Measurements from ENCODE around the gene TAOK3.
"Not testable (repeated sequence)": the region's sequence is repeated elsewhere in the genome, so short reads cannot be mapped to it uniquely, and the experiment has no call there.

The TAOK3 gene

DNA sequence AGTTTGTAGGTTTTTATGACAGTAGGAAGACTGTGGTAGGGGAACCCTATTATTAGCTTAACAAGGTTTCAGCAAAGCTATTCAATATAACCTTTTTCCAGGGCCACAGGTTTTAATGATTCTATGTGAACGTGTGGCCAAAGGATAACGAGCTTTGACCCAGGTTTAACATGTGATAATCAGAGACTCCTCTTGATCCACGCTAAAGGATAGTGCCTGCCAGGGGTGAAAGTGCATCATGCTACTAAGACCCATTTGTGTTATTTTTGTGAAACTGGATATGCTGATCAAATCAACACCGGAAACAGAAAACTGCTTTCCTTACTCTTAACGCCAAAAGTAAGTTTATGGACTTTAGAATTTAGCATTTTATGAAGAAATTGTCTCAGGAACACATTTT lies 909 bp upstream of the TAOK3 start:
- no peak for DNase-seq (ENCODE audit: low read depth, low spot score)

GRCh38 chr12:118371321-118372282 lies 1.1 kb downstream of the TAOK3 start:
- DNase-seq (ENCODE audit: low read depth, low spot score): peak; percentile 50

GRCh38 chr12:118370601-118371000 lies 2.1 kb downstream of the TAOK3 start:
- DNase-seq (ENCODE audit: low read depth, low spot score): no peak

DNA sequence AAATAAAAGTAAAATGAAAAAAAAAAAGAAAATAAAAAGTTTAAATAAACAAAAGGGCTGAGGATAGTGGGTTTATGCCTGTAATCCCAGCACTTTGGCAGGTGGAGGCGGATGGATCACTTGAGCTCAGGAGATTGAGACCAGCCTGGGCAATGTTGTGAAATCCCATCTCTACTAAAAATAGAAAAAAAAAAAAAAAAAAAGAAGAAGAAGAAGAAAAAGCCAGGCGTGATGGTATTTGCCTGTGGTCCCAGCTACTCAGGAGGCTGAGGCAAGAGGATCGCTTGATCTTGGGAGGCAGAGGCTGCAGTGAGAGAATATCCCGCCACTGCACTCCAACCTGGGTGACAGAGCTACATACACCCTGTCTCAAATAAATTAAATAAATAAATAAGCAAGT lies 3.9 kb downstream of the TAOK3 start:
- DNase-seq (ENCODE audit: low read depth, low spot score): no peak

DNA sequence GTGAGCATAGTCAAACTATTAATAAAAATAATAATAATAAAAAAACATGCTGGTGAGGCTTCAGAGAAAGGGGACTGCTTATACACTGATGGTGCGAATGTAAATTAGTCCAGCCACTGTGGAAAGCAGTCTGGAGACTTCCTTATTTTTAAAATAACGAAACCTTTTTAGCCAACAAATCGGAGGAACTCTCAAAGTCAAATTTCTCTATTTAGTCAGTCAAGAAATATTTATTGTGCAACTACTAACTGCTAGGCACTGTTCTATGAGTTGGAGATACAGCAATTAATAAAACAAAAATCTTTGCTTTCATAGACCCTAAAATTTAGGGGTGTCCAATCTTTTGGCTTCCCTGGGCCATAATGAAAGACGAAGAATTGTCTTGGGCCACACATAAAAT lies 10.8 kb downstream of the TAOK3 start:
- DNase-seq (ENCODE audit: low read depth, low spot score): no peak

DNA sequence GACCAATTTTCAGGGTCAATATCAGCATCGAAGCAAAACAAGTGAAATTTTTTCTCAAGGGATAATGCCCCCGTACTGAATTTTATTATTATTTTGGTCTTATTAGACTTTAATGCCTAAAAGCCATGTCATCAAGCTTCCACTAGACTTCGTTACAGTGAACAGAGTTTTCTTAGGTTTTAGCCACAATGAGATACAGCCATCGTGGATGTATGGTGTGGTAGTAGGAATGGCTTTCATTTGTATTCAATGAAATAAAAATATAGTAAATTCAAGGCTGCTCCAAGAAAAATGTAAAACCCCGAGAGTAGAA lies 11.7 kb downstream of the TAOK3 start:
- peak; percentile 43 for DNase-seq (ENCODE audit: low read depth, low spot score)

DNA sequence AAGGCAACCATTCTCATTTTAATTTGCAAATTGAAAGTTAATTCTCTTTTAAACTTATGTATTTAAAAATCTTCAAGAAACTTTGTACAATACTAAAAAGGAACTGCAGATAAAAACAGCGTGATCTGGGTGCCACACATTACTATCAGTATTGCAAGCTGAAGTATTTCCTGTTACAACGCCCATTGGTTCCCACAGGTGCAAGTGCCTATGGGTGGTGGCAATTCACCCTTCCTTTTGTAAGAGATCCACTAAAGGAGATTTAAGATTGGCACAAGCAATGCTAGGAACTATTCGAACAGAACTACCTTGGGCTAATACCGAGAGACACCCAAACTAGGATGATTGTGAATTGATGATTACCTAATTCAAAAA lies 13.2 kb downstream of the TAOK3 start:
- no peak for DNase-seq (ENCODE audit: low read depth, low spot score)

DNA sequence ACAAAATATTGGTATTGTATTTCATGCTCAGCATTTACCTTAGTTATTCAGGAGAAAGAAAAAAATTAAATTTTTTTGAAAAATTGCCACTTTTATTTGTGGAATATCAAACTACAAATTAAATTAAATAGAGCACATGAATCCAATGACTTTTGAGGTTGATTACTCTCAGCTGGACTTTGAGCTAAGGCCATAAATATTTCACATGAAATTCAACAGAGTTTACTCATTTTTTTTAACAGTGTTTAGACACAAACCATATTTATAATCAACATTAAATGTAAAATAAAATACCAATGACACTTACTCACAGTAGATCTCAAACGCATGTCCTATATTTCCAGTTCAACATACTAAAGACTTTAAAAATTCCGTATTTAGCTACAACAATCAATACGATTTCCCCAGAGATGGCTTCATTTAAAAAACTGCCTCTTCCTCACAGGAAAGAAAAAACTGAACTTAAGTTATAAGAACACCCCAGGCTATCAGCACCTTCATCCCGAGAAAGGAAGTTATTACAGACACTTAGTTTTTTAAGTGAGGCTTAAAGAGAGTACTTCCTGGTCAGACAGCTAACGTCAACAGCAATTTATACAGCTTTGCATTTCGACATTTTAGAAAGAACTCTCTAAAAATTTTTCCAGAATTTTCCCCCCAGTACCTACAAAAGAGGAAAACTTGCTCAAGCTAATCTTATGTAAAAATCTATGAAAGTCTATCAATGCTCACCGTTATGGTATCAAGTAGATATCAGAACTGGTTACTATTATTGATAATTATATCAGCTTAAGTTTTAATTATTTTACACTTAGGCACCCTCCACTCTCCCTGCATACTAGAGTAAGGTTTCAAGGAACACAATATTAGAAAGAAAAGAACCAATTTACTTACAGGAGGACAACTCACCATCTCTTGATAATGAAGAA lies 13.8 kb downstream of the TAOK3 start:
- DNase-seq (ENCODE audit: low read depth, low spot score): no peak

GRCh38 chr12:118358008-118358359 lies 14.7 kb downstream of the TAOK3 start:
- no peak for DNase-seq (ENCODE audit: low read depth, low spot score)

DNA sequence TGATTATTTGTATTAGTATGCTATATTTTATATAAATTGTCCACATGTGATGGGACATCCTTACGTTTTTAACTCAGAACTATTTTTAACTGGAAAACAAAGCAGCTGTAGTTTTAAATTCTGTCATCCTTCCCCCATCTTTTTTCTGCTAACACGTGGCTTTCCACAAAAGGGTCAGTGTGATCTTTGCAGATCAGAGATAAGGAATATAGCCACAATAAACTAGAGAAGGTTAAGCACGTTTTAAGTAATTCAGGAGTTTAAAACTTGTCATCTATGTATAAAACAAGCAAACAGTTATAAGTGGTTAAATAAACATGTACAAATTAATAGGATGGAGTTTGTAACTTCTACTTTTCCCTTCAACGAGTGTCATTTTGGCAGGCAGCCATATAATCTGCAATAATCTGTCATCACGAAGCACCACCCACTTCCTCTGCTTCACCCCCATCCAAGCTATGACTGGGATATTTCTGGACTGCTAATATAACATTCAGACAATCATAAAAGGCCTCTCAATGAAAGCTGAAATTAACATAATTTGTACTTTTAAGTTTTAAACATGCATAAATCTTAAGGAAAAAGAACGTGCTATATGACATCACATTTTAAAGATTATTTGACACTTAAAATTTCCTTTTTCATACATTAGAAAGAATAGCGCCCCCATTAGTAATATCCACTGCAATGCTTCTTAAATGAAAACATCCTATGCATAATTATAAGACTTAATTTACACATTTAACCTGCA lies 15.3 kb downstream of the TAOK3 start:
- no peak for DNase-seq (ENCODE audit: low read depth, low spot score)

- no peak for DNase-seq (ENCODE audit: low read depth, low spot score)
Observed at GRCh38 chr12:118356809-118357256, 15.9 kb downstream of the TAOK3 start.

GRCh38 chr12:118355843-118356242 lies 16.9 kb downstream of the TAOK3 start:
- DNase-seq (ENCODE audit: low read depth, low spot score): no peak

DNA sequence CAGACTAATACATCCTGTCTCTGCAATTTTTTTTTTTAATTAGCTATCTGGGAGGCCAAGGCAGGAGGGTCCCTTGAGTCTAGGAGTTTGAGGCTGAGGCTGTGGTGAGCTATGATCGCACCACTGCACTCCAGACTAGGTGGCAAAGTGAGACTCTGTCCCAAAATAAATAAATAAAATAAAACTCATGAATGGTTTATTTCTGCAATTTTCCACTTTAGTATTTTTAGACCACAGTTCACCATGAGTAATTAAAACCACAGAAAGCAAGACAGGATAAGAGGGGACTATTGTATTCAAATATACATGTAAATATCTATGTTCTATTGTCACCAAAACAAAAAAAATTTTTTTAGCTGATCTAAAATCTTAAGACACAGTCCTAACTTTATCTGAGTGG lies 17.8 kb downstream of the TAOK3 start:
- DNase-seq (ENCODE audit: low read depth, low spot score): no peak

- not testable (repeated sequence) for DNase-seq (ENCODE audit: low read depth, low spot score)
Observed at GRCh38 chr12:118354503-118354902, 18.2 kb downstream of the TAOK3 start.

DNA sequence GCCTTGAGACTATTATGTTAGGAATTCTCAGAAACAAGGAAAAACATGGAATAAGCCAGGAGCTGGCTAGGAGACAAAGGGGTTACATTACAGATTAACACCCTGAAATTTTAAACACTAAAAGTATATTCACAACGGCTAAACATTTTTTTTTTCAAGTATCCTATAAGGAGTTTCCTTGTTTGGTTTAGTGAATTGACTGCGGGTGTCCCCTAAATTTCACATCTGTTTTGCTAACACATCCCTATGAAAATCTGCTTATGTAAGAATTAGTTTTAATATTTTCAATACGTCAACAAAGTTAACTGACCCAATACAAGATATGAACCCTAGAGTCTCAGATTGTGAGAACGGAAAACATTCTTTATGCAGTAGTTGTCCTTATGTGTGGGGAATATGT lies 19.0 kb downstream of the TAOK3 start:
- no peak for DNase-seq (ENCODE audit: low read depth, low spot score)

DNA sequence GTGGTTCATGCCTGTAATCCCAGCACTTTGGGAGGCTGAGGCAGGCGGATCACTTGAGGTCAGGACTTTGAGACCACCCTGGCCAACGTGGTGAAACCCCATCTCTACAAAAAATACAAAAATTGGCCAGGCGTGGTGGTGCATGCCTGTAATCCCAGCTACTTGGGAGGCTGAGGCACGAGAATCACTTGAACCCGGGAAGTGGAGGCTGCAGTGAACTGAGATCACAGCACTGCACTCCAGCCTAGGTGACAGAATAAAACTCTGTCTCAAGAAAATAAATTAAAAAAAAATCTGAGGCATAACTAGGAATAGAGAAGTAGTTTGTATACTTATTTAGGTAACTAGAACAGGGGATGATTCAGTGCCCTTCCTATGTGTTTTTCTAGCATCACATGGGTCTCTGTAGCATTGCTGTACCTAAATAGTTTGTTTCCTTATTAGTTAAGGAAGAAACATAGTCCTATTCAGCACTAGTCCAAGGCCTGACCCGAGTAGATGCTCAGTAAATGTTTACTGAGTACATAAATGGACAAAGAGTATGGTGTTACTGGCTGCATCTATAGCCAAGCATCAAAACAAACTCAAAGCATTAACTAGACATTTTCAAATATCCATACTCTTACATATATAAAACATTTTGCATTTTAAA lies 21.7 kb downstream of the TAOK3 start:
- DNase-seq (ENCODE audit: low read depth, low spot score): no peak

DNA sequence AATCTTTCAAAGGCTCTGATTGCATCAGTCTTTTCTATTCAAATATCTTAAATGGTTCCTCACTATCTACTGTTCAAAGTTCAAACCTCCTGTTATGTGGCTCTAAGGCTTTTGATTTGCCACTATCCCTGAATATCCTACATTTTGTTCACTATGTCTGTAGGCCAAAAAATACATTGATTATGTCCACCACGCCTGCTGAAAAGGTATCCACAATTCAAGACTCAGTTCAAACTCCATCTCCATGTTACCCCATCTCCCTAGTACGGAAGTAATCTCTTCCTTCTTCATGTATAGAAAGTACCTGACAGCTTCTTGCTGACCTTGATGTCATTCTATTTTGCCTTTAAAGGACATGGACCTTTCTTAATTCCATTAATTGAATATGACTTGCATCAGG lies 24.8 kb downstream of the TAOK3 start:
- no peak for DNase-seq (ENCODE audit: low read depth, low spot score)

DNA sequence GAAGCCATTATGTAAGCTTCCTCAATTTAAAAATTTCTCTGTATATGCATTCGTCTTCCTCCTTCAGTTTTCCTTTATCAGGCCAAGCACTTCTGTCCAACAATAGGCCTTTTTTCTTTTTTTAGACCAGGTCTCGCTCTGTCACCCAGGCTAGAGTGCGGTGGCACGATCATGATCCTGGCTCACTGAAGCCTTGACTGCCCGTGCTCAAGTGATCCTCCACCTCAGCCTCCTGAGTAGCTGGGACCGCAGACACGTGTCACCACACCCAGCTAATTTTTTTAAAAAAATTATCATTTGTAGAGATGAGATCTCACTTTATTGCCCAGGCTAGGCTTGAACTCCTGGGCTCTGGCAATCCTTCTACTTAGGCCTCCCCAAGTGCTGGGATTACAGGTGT lies 25.8 kb downstream of the TAOK3 start:
- DNase-seq (ENCODE audit: low read depth, low spot score): no peak

DNA sequence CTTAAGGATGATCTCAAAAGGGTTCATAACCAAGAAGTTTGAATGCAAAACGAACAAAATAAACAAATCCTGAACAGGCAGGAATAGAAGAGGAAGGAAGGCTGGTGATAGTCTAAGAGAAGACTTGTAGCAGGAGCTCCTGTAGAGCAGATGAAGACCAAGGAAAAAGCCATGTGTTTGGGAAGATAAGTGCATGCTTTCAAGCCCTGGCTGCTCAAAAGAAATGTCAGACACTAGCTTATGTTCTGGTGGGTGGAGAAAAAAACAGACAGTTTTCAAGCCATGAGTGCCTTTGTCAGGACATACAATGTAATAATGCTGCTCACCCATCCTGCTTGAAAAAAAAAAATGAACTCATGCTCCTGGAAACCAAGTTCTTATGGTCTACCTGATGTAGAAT lies 27.4 kb downstream of the TAOK3 start:
- no peak for DNase-seq (ENCODE audit: low read depth, low spot score)

GRCh38 chr12:118344829-118345228 lies 27.9 kb downstream of the TAOK3 start:
- DNase-seq (ENCODE audit: low read depth, low spot score): no peak

DNA sequence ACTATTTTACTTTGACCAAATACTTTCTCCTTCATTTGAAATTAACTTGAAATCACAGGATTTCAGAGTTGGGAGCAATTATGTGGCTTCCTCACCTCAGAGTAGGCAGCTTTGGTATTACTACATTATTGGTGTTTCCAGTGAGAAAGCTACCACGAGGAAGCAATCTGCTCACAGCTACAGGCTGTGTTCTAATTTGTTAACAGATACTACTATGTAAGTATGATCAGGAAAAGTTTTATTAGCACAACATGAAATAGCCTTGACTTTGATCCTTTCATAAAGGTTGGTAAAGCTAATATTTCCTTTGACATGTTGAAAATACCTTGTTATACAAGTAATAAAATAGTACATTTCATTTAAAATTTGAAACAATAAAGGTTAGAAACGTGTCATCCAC lies 30.6 kb downstream of the TAOK3 start:
- DNase-seq (ENCODE audit: low read depth, low spot score): no peak
